B cell (primary cell): ENCODE measurements around the gene MMP14. TPM values are rescaled to one million over a fixed set of nuclear protein-coding genes. Genes with fewer than 3 reads are reported as not detected.

ENCODE experiments used
- ATAC-seq: fragments of 200-7000 bp; cut with Tn5 transposase; one replicate; pipeline ENCODE4 v1.10.0; 2021; ENCODE audit warnings: low read depth, mild to moderate bottlenecking, moderate number of reproducible peaks, moderate library complexity
- CTCF ChIA-PET: fragments of 350-600 bp; sonication (Branson Sonifier 250); formaldehyde crosslinking; loops from one replicate; lab custom pipeline; 2021; ENCODE audit warnings: antibody characterized with exemption, inconsistent platforms; lab: Charles Lee
- POLR2A ChIA-PET: fragments of 350-600 bp; sonication (Branson Sonifier 250); formaldehyde crosslinking; loops from one replicate; lab custom pipeline; 2021; ENCODE audit warnings: antibody characterized with exemption; lab: Charles Lee
- DNase-seq: peaks from one replicate; pipeline ENCODE4 v3.0.0; 2013
- H2AFZ ChIP-seq: 2 replicates; pipeline ENCODE4 v1.6.1; 2012; ENCODE audit warnings: mild to moderate bottlenecking, low read depth, low read length; ENCODE audit not compliant: insufficient read depth, poor library complexity, severe bottlenecking
- H3K27ac ChIP-seq, 2 donors: 1 replicate in 1 of 2; 2 replicates in 1 of 2; pipeline ENCODE4 v1.5.1; 2012 to 2013; ENCODE audit warnings: low read length in 2 of 2, mild to moderate bottlenecking in 2 of 2, moderate library complexity in 1 of 2
- H3K27me3 ChIP-seq, 4 experiments: fragments of 200-600 bp in 1 of 4; sonication (generic) in 1 of 4; replicated peaks in 1 of 4; 1 replicate in 2 of 4; 2 replicates in 2 of 4; pipeline versions ENCODE4 v1.6.1 to v1.7.0; 2013 to 2016; ENCODE audit warnings: low read length in 3 of 4, mild to moderate bottlenecking in 2 of 4, mixed read lengths in 1 of 4, moderate library complexity in 1 of 4; ENCODE audit not compliant: insufficient read depth in 4 of 4, control insufficient read depth in 3 of 4; ENCODE audit errors: control extremely low read depth in 1 of 4
- H3K36me3 ChIP-seq, 2 experiments: replicated peaks in 1 of 2; 1 replicate in 1 of 2; 2 replicates in 1 of 2; pipeline versions ENCODE4 v1.6.1 to v1.7.1; 2013; ENCODE audit warnings: low read length in 1 of 2; ENCODE audit not compliant: insufficient read depth in 2 of 2, control insufficient read depth in 1 of 2; ENCODE audit errors: control extremely low read depth in 1 of 2, extremely low read depth in 1 of 2
- H3K4me1 ChIP-seq, 2 donors: fragments of 200-600 bp in 1 of 2; sonication (generic) in 1 of 2; 1 replicate in 1 of 2; 2 replicates in 1 of 2; pipeline versions ENCODE4 v1.5.1 to v1.6.1; 2013 to 2017; ENCODE audit warnings: low read length in 2 of 2; ENCODE audit not compliant: control insufficient read depth in 2 of 2, insufficient read depth in 2 of 2
- H3K4me2 ChIP-seq: replicated peaks from 2 replicates; pipeline ENCODE3; 2012; ENCODE audit warnings: mild to moderate bottlenecking, low read depth, low read length; ENCODE audit not compliant: poor library complexity, severe bottlenecking
- H3K4me3 ChIP-seq, 5 experiments: fragments of 200-600 bp in 1 of 5; sonication (generic) in 1 of 5; 1 replicate in 3 of 5; 2 replicates in 2 of 5; pipeline versions ENCODE4 v1.5.1 to v1.7.0; 2011 to 2016; ENCODE audit warnings: low read length in 4 of 5, mild to moderate bottlenecking in 4 of 5, low read depth in 2 of 5, control low read depth in 1 of 5, moderate library complexity in 1 of 5; ENCODE audit not compliant: insufficient read depth in 1 of 5; ENCODE audit errors: control extremely low read depth in 1 of 5, extremely low read depth in 1 of 5
- H3K79me2 ChIP-seq: fragments of 200-600 bp; sonication (generic); one replicate; pipeline ENCODE4 v1.6.0; 2016; ENCODE audit warnings: low read length; ENCODE audit not compliant: control insufficient read depth, insufficient read depth
- H3K9ac ChIP-seq: fragments of 200-600 bp; sonication (generic); 2 replicates; pipeline ENCODE4 v1.6.1; 2017; ENCODE audit warnings: mild to moderate bottlenecking, low read length, moderate library complexity
- H3K9me3 ChIP-seq, 3 donors: one replicate each; pipeline versions ENCODE4 v1.6.1 to v1.7.1; 2013; ENCODE audit warnings: low read length in 2 of 3; ENCODE audit not compliant: control insufficient read depth in 2 of 3, insufficient read depth in 1 of 3; ENCODE audit errors: control extremely low read depth in 1 of 3
- H4K20me1 ChIP-seq: 2 replicates; pipeline ENCODE4 v1.6.0; 2012; ENCODE audit warnings: mild to moderate bottlenecking, low read length; ENCODE audit not compliant: insufficient read depth, control insufficient read depth, poor library complexity, severe bottlenecking
- H3K27ac Mint-ChIP-seq: one replicate; pipeline ENCODE4 v1.8.0; 2021; ENCODE audit warnings: mixed read lengths
- H3K27me3 Mint-ChIP-seq: one replicate; pipeline ENCODE4 v1.8.0; 2021; ENCODE audit warnings: mixed read lengths
- H3K4me1 Mint-ChIP-seq: one replicate; pipeline ENCODE4 v1.8.0; 2021; ENCODE audit warnings: mixed read lengths
- H3K4me3 Mint-ChIP-seq: one replicate; pipeline ENCODE4 v1.8.0; 2021; ENCODE audit warnings: mixed read lengths
- H3K9me3 Mint-ChIP-seq: one replicate; pipeline ENCODE4 v1.8.0; 2022; ENCODE audit warnings: mixed read lengths; ENCODE audit not compliant: insufficient read depth
- EZH2 ChIP-seq: IDR thresholded peaks from 2 replicates; pipeline ENCODE4 v1.6.1; 2012; ENCODE audit warnings: borderline replicate concordance, low read depth, mild to moderate bottlenecking, moderate library complexity, low read length; ENCODE audit not compliant: insufficient read depth, poor library complexity, severe bottlenecking
- WGBS: methylation state at CpG from one replicate; pipeline ENCODE4 v1.1.5; 2013; ENCODE audit warnings: missing lambda C conversion rate; ENCODE audit not compliant: insufficient coverage; 5-methylcytosine and 5-hydroxymethylcytosine counted together
- intact Hi-C: fragments of 100-400 bp; cut with micrococcal nuclease; formaldehyde crosslinking; loops from one replicate; pipeline ENCODE4 v1.10.0; 2022
- polyA plus RNA-seq: library from polyadenylated mRNA; depleted of rRNA; stranded (reverse); fragments of >200 nt; gene quantifications from 2 replicates; pipeline ENCODE4 v1.2.3, GENCODE V29; 2012
- total RNA-seq, 2 donors: library from RNA; stranded (reverse); fragments of 120-200 nt in 1 of 2; gene quantifications; 1 replicate in 1 of 2; 2 replicates in 1 of 2; pipeline versions ENCODE4 v1.2.3 to v1.2.4, GENCODE V29; 2013 to 2022
- TF ChIP-seq, protein P1 (sequence below): fragments of 200-600 bp; IDR thresholded peaks from one replicate; pipeline ENCODE4 v1.8.0; 2022; ENCODE audit warnings: antibody characterized with exemption, mild to moderate bottlenecking

MMP14 gene
- total and polyA plus RNA-seq, 2 donors (not counting 1 experiment from before 2014, with no cell fraction given) = 1.0 to 3.5 TPM

DNA sequence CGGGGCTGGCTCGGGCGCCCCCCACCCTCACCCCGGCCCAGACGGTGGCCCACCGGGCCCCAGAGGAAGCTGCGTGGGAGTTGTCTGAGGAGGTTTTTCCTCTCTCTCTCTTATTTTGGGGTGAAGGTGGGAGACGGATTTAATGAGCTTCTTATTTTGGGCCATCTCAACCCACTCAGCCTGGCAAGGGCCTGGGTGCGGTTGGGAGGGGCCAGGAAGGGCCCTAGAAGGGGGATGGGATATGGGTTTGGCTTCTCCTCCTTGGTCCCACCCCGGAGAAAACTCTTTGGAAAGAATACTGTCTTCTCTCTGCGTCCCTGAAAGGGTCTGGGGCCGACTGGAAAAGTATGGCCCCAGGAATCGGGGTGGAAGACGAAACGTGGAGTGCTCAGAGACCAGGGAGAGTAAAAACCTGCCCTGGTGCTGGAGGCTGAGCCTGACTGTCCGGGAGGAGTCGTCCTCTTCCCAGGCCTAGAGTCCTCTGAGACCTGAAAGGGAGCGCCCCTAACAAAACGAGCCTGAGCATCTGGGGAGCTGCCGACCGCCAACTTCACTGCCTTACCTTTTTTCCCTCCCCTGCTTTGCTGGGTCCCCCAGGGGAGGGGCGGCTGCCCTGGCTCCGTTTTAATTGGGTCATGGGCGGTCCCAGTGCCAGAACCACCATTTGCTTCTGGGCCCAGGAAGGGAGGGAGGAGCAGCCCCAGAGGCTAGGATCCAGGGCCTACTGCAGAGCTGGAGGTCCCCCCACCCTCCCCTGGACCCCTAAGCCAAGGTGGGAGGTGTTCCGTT, 1.6 kb downstream of the MMP14 start:
- 90% methylated on average over 13 of the region's 25 CpGs for WGBS
- Mint-ChIP-seq H3K27me3 (peaks cover 4% of the 10 kb centered on the region), H3K4me3 (peak overlapping the region; percentile 96), H3K27ac (peak overlapping the region; percentile 61), H3K4me1 (peaks cover 19% of the 10 kb centered on the region), H3K9me3 (no peaks in the 10 kb centered on the region)
- TF ChIP-seq EZH2 = no peak
- TF ChIP-seq, protein P1, sequence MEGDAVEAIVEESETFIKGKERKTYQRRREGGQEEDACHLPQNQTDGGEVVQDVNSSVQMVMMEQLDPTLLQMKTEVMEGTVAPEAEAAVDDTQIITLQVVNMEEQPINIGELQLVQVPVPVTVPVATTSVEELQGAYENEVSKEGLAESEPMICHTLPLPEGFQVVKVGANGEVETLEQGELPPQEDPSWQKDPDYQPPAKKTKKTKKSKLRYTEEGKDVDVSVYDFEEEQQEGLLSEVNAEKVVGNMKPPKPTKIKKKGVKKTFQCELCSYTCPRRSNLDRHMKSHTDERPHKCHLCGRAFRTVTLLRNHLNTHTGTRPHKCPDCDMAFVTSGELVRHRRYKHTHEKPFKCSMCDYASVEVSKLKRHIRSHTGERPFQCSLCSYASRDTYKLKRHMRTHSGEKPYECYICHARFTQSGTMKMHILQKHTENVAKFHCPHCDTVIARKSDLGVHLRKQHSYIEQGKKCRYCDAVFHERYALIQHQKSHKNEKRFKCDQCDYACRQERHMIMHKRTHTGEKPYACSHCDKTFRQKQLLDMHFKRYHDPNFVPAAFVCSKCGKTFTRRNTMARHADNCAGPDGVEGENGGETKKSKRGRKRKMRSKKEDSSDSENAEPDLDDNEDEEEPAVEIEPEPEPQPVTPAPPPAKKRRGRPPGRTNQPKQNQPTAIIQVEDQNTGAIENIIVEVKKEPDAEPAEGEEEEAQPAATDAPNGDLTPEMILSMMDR = no peak
- intact Hi-C loops = no loop called here
- peak overlapping the region in 3 of 5 experiments; percentile 55 to 65 (median 62) for H3K4me3 ChIP-seq
- peak overlapping the region; percentile 88 for H3K4me2 ChIP-seq
- peaks cover 0 to 5% (median 0%) of the 10 kb centered on the region in 3 donors for H3K9me3 ChIP-seq
- POLR2A ChIA-PET = interaction anchor here (0.5 to 1.6 kb wide), 7 partner anchors 10 to 439 kb away, joined by 3 to 6 read pairs (median 4); no protein-coding TSS in a partner anchor
- CTCF ChIA-PET = interaction anchor here (1.0 to 5.0 kb wide), 12 partner anchors 8 to 88 kb away, joined by 3 to 62 read pairs (median 6); partner anchors contain the start of genes LRP10 and OXA1L
- DNase-seq (no peak), ATAC-seq (no peak)
- peak overlapping the region; percentile 88 for H2AFZ ChIP-seq
- H3K4me1 ChIP-seq = peaks cover 18 to 22% of the 10 kb centered on the region in 2 donors
- H3K27ac ChIP-seq = no peak overlapping the region
- peaks cover 0 to 29% (median 11%) of the 10 kb centered on the region in 4 experiments for H3K27me3 ChIP-seq
- peaks cover 10 to 24% of the 10 kb centered on the region in 2 experiments for H3K36me3 ChIP-seq
- H4K20me1 ChIP-seq = no peaks in the 10 kb centered on the region
- H3K79me2 ChIP-seq = no peaks in the 10 kb centered on the region
- peak overlapping the region; percentile 60 for H3K9ac ChIP-seq
